Activated T-cell treated with anti-CD3 and anti-CD28 coated beads, Interleukin-2, amount 50 U/mL, for 1 hour (primary cell): ENCODE results near the gene UNC5A.

Experiments used
- DNase-seq: peaks from one replicate; pipeline ENCODE4 v3.0.0-alpha.2; 2020

UNC5A gene

GRCh38 chr5:176781638-176782570 is 28.5 kb upstream of the UNC5A start:
- no peak for DNase-seq

DNA sequence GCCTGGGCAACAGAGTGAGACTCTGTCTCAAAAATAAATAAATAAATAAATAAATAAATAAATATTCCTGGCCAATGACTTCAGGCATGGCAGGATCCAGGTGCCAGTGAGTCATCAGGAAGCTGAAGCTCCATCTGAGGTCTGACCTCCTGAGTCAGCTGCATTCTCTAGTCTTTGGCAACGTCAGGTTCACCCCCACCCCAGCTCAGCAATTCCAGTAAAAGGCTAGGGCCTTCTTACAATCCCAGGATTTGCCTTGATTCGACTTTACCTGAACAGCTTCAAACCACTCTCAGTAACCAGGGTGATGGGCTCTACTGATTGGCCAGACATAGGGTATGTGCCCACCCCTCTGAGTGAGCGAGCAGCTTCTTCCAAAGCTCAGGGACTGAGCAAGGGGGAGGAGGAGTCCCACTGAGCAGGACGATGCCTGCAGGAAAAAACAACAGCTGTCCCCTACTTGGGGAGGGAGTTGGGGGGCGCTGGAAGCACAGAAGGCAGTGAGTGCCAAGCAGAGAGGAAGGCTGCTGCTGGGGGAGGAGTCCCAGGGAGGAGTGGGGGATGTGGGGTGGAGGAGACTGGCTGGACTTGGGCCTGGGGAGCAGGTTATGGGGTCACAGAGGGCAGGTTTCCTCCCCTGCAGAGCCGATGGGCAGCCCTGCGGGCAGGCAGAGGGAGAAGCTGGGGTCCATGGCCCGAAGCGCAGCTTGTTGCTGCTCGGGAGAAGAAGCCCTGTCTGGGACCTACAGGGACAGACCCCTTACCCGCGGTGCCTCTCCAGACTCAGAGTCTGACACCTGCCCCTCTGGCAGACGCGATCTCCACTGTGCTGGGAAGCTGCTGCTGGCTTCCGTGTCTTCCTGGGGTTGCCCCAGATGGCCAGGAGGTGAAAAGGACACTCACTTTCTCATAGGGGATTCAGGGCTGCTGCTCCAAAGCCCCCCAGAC is 25.9 kb upstream of the UNC5A start:
- no peak for DNase-seq

GRCh38 chr5:176785184-176786145 is 24.9 kb upstream of the UNC5A start:
- no peak for DNase-seq

GRCh38 chr5:176787676-176788075 is 22.7 kb upstream of the UNC5A start:
- DNase-seq, result no peak

- no peak for DNase-seq
Observed at GRCh38 chr5:176788091-176788490, 22.3 kb upstream of the UNC5A start.

DNA sequence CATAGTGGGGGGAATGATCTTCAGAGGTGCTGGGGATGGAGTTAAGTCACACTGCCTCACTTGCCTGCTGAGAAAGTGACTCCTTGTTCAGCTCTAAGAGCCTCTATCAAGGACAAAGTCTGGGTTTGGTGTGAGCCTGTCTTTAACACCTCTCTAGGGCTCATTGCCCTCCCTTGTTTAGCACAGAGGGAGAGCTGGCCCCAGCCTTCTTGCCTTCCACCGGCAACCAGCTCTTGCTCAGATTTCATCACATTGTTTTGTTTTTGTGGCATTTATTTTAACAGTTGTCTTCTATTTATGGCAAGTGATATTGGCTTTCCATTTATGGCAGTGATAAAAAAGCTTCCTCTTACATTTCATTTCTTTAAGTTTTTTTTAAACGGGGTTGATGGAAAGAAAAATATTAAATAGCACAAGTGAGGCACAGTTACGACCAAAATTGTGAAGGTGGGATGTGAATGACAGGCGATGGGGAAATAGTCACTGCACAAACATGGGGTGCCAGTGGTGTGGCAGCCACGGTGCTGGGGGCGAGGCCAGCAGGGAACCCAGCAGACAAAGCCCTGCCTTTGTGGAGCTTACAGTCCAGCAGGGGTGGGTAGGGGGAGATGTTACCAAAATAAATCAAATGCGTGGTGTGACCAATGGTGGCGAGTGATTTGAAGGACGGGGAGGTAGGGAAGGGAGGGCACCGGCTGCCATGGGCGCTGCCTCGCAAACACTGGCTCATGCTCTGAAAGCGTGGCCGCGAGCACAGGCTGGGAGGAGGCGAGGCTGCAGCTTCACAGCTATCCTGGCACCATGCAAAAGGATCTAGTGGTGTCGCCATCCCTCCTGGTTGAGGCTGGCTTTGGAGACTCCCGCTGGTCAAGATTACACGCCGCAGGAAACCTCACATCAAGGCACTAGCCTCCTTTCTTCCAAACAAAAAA is 21.2 kb upstream of the UNC5A start:
- DNase-seq, result no peak

GRCh38 chr5:176789873-176790615 is 20.3 kb upstream of the UNC5A start:
- DNase-seq, result no peak

GRCh38 chr5:176790941-176791340 is 19.4 kb upstream of the UNC5A start:
- no peak for DNase-seq

DNA sequence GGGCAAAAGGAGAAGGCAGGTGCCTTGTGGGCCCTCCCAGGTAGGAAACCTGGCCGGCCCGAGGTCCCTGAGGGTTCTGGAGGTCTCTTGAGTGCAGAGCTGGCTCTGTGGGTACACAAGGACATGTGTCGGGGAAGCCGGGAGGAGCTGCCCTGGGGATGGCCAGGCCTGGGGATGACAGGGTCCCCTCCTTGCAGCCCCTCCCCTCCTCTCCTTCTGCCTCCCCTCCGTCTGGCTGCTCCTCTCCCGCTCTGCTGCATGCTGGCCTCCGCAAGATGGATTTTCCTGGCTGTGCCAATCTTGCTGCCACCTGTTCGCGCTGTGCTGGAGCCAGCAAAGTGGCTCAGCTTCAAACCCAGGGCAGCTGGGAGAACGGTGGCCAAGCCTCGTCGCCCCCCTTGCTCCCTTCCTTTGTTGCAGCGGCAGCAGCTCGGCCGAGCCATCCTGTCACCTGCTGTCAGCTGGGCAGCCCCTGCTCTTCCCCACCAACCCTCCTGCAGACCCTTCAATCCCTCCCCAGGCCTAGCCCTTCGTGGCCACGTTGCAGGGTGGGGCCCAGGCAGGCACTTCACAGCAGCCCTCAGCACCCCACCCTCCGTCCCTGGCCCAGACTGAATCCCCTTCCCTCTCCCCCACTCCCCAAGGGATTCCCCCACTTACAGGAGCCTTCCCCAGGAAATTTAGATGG is 17.6 kb upstream of the UNC5A start:
- DNase-seq, result no peak

- DNase-seq, result no peak
Observed at GRCh38 chr5:176793343-176793699, 17.0 kb upstream of the UNC5A start.

GRCh38 chr5:176793736-176794135 is 16.6 kb upstream of the UNC5A start:
- no peak for DNase-seq

GRCh38 chr5:176794509-176794908 is 15.8 kb upstream of the UNC5A start:
- DNase-seq, result no peak

DNA sequence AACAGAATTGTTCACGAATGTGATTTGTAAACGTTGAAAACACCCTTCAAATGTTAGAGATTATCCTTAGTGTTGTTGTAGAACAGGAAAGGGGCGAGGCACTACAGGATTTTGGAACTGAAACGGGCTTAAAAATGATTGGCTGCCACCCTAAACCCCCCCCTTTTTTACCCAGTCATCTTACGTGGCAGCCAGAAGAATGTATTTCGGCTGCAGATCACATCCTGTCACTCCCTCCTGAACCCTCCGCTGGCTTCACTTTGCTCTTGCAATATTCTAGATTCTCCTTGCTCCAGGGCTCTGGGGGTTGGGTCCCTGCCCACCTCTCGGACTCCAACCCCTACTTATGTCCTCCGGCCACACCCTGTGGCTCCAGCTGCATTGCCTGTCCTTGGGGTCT is 13.9 kb upstream of the UNC5A start:
- DNase-seq, result no peak

- DNase-seq, result no peak
Observed at GRCh38 chr5:176796970-176797369, 13.4 kb upstream of the UNC5A start.

DNA sequence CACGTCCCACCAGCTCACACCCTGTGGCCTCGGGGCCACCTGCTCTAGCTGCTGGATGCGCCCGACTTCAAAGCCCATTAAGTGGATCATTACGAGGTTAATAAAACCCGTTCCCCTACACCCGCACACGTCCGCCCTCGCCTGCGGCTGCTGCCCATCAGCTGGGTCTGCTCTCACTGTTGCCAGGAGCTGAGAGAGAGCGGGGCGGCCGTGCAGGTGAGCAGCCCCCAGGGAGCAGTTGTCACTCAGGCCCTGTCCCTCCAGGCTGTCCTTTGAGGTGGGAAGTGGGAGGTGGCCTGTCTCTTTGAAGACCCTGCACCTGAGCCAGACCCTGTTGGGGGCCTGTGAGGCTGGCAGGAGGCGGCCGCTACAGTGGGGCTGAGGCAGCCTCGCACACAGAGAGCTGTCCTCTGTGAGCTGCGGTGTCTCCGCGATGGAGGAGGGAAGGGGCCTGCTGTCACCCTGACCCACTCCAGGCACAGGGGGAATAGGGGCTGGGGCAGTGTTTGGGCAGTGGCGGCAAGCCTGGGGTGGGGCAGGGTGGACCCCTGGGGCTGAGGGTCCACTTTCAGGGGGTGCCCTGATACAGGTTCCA is 12.8 kb upstream of the UNC5A start:
- DNase-seq, result no peak

DNA sequence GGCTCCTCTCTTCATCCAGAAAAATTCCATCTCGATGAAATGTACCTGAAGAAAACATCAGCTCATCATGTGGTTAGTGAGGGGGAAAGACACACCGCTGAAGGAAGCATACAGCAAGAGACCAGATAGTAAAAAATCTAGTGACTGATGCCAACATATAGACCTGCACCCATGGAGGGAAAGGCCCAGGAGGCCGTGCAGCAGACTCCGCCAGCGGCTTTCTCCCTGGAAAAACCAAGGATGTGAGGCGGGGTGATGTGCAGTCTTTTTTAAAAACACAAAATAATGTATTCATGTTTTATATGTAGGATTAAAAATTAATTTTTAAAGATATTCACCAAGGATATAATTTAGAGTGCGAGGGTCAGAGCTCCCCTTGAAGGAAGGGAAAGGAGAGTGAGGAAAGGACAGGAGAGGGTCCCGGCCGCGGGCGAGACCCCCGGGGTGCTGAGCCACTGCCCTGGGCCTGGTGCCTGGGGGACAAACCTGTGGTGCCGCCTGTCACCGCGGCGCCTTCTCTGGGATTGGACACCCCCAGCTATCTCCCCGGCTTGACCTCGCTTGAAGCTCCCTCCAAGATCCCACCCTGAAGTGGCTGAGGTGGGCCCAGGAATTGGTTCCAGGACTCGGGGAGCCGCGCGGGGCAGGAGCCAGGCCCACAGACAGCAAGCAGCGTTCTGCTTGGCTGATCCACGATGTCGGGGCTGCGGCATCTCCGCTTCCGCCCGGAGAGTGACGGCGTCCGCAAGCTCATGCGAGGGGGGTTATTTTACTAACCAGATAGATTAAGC is 12.1 kb upstream of the UNC5A start:
- DNase-seq, result no peak

DNA sequence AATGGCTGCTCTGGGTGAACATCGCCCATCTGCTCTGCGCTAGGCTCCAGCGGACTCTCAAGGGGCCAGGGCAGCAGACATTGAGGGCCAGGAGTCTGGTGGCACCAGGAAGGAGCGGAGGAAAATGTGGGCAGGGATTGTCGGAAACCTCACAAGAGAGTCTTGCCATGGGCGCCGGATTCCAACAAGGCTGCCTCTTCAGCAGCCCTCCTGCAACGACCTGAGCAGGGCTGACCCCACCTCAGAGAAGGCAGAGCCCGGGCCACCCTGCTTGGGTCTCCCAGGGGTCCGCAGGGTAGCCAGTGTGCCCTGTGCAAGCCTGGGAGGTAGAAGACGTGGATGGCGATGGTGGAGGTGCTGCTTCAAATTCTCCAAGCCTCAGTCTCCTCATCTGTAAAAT is 11.4 kb upstream of the UNC5A start:
- no peak for DNase-seq

GRCh38 chr5:176799488-176799887 is 10.9 kb upstream of the UNC5A start:
- DNase-seq, result no peak

GRCh38 chr5:176800024-176800423 is 10.3 kb upstream of the UNC5A start:
- no peak for DNase-seq
